Hematopoietic multipotent progenitor cell treated with erythropoietin and hydrocortisone succinate and interleukin-3 and kit ligand, for 15 days (in vitro differentiated cells): ENCODE results near the gene SNTB2.

Experiments
- DNase-seq: peaks from one replicate; pipeline ENCODE4 v3.0.0-alpha.2; 2015; ENCODE audit warnings: low spot score

The SNTB2 gene

DNA sequence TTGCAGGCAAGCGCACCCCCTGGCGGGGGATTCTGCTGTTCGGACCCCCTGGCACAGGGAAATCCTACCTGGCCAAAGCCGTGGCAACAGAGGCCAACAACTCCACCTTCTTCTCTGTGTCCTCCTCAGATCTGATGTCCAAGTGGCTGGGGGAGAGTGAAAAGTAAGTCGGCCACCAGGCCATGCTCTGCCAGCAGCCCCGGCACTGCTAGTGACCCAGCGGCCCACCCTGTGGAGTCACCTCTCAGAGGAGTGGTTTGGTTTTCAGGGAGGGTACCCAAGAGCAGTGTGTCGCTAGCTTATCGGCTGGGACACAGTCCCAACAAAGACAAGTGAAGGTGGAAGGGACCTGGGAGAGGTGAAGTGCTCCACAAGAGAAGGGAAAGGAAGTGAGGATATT lies 132.4 kb downstream of the SNTB2 start:
- DNase-seq: no peak

DNA sequence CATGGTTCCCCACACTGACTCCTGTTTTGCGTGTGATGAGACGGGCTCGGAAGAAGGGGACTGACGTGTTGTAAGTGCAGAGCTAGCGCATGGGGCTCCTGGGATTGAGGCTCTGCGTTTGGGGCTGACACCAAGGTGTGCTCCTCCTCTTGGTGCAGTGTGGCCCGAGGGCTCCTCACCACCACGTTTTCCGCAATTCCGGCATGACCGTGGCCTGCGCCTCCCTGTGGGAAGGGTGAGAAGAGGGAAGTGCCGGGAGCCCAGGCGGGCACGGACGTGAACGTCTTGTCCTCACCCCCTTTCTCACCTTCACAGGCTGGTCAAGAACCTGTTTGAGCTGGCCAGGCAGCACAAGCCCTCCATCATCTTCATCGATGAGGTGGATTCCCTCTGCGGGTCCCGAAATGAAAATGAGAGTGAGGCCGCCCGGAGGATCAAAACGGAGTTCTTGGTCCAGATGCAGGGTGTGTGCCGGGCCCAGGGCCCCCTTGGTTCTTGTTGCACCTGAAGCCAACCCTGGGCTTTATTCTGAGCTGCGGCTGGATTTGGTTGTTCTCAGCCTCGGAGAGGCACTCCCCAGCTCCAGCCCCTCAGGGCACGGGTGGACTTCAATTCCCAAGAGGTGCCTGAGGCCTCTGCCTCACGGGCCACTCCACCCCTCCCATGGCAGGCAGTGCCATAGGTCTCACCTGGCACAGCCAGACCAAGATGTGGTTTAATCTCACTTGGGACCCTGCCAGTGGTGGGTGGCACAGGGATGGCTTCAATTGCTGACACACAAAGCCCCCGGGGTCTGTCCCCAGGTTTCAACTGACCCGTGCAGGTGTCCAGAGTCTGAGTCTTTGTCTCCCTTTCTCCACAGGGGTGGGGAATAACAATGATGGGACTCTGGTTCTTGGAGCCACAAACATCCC lies 133.1 kb downstream of the SNTB2 start:
- DNase-seq: no peak

DNA sequence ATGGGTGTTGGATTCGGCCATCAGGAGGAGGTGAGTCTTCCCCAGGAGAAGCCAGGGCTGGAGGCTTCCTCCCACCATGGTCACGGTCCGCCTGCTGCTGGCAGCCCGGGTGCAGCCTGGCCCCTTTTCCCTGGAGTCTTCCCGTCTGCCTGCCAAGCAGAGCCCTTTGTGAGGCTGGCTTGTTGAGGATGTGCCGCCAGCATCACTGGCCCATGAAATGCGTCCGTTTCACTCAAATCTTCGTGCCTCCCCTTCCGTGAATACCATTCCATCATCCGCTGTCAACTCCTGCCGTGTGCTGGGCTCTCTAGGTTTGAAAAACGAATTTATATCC lies 133.7 kb downstream of the SNTB2 start:
- DNase-seq: no peak

DNA sequence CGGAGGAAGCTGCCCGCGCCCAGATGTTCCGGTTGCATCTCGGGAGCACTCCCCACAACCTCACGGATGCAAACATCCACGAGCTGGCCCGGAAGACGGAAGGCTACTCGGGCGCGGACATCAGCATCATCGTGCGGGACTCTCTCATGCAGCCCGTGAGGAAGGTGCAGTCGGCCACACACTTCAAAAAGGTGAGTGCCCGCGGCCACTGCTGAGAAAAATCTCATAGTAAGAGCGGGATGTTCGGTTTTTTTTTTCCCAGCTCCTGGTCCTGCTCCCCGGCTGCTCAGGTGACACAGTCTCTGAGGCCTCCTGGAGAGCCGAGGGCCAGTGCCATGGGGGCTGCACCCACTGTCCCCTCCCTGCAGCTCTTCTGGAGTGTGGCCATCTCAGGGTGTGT lies 134.1 kb downstream of the SNTB2 start:
- DNase-seq: no peak

DNA sequence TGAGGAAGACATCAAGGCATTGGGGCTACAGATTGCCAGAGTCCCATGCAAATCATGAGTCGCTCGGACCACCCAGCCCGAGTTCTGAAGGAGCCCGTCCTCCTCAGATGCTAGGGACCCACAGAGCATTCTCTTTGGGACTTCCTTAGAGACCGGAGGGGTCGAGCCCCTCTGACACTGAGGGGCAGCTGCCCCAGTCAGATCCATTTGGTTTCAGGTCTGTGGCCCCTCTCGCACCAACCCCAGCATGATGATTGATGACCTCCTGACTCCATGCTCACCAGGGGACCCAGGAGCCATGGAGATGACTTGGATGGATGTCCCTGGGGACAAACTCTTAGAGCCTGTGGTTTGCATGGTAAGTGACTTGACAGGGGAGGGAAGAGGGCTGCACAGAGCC lies 135.4 kb downstream of the SNTB2 start:
- no peak for DNase-seq

DNA sequence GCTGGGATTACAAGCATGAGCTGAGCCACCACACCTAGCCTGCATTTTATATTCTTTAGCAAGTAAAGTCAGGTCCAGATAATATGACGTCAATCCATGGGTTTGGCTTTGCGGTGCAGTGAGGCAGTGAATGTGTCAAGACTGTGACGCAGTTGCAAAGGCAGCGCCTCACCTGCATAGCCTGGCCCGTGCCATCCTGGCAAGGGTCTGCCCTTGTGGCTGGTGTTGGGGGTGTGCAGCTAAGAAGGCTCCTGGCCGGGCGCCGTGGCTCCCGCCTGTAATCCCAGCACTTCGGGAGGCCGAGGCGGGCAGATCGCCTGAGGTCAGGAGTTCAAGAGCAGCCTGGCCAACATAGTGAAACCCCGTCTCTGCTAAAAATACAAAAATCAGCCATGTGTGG lies 136.5 kb downstream of the SNTB2 start:
- DNase-seq: no peak

DNA sequence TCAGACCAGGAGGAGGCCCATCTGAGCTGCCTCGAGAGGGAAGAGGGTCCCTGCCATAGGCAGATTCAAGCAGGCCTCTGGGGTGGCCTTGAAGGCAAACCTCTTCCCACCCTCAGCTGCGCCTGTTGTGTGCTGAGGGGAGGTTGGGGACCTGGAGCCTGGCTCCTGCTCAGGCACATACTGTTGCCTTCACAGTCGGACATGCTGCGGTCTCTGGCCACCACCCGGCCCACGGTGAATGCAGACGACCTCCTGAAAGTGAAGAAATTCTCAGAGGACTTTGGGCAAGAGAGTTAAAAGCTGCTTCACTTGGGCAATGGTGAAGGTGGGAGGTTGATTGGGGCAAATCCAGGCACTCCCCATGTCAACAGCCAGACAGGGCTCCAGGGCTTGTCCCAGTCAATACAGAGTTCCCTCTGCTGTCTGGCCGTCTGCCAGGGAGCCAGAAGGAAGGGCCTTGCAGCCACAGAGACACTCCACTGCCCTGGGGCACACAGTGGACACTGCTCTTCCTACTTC lies 137.1 kb downstream of the SNTB2 start:
- no peak for DNase-seq

DNA sequence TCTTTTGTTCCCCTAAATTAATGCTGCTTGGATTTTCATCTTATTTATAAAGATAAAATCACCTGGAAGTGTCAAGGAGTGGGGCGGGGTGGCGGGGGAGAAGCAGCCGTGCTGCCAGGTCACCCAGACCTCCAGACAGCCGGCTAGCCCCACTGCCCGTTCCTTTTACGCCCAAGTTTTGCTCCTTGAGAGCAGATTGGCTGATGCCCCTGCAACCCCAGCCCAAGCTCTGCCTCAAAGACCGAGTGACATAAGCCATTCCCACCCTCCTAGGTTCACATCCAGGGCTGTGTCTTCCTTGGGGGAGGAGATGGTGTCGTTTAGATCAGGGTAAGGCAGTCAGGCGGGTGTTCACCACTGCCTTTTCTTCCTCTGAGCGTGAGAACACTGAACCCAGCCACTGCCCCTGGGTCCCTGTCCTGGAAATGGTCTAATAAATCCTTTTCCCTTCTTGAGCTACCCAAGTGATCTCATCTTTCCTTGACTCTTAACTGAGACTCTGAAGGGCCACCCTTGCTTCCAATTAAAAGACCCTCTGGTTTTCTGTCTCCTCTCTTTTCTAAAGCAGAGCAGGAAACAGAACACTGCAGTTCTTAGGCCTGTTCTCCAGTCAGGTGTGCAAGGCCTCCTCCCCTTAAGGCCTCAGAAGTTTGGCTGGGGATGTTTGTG lies 137.8 kb downstream of the SNTB2 start:
- no peak for DNase-seq

DNA sequence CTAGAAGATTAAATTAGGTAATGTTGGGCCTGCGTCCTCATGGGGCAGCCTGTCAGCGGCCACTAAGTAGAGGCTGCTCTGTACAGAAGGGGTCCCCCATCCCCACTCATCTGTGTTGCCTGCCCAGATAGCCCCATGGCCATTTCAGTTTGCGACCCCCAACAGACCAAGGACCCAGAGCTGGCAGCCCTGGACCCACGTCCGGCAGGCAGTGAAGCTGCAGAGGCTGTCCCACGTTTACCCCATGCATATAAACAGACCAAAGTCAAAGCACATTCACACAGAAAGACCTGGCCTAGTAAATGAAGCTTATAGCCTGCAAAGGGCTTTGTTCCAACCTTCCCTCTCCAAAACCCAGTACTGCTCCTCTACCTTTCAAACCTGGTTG lies 138.8 kb downstream of the SNTB2 start:
- no peak for DNase-seq

DNA sequence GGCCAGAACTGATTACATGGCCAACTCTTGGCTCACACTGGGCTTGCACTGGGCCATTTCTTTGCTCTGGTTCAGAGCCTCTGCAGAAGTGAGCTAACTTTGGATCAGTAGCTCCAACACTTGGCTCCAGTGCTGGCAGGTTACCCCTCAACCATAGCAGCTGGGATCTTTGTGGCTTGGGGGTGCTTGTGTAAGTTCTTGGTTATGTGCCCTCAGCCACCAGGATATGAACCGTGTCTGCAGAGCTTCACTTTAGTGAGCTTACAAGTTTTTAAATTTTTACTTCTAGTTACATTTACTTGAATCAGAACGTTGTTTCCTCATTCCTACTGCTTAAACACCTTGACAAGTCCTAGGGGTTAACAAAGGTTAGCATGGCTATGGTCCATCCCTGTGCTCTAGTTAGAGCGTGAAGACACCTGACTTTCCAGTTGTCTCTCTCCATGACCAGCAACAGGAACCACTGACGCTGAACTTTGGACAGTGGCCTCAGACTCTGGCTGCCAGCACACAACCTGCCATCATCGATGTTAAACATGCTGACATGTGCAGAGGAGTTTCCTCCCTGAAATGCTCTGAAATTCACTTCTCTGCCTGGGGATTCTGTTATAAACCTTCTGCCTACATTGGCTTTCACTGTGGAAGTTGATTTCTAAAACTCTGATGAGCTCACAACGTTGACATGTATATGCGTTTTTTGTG lies 139.4 kb downstream of the SNTB2 start:
- DNase-seq: no peak

DNA sequence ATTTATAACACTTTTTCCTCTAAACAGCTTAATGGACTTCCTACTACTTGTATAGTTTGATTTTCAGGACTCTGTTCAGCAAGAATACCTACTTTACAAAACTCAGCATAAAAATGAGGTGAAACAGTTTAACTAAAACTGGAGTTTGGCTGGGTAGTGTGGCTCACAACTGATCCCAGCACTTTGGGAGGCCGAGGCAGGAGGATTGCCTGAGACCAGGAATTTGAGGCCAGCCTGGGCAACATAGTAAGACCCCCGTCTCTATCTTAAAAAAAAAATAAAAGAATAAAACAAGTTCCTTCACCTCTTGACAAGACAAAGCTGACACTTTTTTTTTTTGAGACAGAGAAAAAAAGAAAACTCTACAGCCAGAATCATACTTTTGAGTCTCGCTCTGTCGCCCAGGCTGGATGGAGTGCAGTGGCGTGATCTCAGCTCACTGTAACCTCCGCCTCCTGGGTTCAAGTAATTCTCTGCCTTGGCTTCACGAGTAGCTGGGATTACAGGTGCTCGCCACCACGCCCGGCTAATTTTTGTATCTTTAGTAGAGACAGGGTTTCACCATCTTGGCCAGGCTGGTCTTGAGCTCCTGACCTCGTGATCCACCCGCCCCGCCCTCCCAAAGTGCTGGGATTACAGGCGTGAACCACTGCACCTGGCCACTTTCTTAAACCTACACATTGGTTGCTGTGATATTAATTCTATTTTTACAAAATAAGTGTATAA lies 140.8 kb downstream of the SNTB2 start:
- no peak for DNase-seq

DNA sequence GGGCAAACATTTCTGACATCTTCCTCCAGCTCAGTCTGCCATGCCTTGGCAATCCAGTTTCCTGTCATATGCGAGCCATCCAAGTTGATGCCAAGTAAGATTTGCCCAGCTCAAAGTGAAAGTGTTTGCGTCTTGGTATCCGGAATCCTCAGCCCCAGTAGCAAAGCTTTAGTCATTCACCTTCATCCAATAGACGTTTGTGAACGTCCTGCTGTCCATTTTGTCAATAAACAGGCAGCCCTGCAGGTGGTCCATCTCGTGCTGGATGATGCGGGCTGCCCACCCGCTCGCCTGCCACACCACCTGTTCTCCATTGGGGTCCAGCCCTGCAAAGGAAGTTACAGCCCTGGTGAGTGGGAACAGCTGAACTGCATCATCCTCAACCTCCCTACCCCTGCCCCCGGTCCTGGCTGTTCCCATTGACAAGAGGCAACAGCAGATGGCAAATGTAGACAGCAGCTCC lies 141.9 kb downstream of the SNTB2 start:
- no peak for DNase-seq

DNA sequence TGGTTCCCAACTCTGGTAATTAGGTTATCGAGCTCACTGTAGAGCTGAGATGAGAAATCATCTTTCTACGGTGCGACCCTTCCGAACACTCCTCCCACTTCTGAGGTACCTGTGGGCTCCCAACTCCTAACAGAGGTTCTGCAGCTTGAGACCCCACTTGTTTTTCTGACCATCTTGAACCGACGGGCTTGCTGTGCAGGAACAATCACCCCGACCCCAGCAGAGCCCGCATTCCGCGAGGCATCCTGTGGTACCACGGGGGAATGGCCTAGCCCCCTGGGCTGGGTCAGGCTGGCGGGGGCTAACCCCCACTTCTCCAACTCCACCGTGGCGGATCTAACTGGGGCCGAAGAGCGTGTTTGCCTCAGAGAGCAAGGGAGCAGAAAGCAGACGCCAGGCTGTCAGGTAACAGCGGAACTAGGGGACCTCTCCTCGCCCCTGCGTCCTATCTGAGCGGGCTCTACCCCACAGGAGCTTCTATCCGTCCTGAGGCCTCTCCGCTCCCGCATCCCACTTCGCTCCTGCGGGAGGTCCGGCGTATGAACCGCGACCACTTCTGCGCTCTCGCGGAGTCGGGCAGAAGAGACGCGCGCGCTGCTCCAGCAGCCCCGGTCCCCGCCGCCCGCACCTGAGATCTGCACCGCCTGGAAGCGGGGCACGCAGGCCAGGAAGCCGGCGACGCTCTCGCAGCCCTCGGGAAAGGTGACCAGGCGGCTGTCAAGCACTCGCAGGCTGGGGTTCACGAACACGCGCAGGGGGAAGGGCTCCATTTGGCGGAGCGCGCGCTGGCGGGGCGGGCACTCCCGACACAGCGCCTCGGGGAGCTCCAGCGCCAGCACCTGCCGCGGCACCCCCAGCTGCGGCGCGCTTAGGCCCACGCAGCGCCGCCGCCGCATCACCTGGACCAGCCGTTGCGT lies 142.7 kb downstream of the SNTB2 start:
- DNase-seq: no peak

DNA sequence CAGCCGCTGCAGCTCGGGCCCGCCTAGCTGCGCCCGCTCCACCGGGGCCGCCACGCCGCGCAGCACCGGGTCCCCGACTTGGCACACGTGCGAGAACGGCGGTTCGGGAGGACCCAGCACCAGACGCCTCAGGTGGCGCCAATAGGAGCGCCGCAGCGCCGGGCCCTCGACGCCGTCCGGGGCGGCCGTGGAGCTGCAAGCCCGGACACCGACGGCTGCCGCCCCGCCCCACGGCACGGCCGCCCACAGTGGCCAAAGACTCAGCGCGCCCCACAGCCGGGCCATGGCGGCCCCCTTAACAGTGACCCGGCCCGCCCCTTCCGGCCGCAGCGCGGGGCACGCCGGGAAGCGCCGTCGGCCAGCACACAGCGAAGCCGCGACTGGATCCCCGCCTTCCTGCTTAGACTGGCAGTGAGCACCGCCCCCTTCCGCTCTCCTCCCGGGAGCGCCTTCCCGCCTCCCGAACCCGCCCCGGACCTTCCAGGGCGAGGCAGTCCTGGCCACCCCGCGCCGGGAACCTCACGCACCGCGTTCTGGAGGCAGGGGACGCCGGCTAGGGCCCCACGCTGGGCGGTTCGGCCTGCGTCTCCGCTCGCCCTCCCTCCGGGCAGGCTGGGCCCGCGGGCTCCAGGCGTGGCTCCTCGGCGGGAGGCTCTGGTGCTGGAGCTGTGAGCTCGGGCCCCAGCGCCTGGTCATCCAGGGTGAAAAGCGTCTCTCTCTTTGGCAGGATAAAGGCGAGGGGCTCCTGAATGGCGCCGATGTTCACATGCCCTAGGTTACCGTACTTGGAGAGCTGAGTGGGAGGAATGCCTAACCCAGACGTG lies 143.5 kb downstream of the SNTB2 start, which contains the start of gene PDF:
PDF (minus strand) TSS at position 303 of the 824 bp plus-strand sequence; CDS start at position 285, 18 bp downstream.
- DNase-seq: peak; percentile 87

DNA sequence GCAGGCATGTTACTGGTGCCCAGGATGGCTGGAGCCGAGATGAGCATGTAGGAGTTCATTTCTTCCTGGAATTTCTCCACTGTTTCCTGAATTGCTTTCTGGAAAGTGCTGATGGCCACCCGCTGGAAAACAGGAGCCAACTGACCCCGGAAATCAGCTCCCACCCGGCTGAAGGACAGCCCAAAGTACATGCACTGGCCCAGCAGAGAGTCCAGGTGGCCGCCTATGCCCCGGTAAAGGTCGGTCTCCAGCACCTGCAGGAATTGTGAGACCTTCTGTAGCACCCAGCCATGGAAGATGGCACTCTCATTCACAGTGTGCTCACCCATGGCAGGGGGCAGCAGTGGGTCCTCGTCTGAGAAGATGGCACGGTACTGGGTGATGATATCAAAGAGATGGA lies 147.7 kb downstream of the SNTB2 start:
- no peak for DNase-seq

DNA sequence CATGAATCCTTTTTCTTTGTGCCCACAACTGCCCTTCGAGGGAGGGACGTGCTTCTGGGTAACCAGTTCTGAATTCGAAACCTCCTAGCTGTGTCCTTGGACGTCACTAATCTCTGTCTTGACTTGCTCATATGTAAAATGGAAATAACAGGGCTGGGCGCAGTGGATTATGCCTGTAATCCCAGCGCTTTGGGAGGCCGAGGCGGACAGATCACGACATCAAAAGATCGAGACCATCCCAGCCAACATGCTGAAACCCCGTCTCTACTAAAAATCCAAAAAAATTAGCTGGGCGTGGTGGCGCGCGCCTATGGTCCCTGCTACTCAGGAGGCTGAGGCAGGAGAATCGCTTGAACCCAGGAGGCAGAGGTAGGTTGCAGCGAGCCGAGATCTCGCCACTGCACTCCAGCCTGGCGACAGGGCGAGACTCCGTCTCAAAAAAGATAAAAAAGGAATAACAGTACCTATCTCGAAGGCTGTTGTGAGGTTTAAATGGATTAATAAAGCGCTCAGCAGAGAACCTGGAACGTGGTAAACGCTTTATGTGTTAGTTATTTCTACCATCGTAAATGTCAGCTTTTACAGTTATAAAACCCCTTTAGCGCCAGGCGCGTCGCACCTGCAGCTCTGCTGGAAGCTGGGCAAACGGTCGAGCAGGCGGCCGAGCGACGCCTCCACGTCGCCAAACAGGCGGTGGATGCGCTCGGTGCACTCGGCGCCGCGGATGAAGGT lies 151.8 kb downstream of the SNTB2 start:
- DNase-seq: no peak

DNA sequence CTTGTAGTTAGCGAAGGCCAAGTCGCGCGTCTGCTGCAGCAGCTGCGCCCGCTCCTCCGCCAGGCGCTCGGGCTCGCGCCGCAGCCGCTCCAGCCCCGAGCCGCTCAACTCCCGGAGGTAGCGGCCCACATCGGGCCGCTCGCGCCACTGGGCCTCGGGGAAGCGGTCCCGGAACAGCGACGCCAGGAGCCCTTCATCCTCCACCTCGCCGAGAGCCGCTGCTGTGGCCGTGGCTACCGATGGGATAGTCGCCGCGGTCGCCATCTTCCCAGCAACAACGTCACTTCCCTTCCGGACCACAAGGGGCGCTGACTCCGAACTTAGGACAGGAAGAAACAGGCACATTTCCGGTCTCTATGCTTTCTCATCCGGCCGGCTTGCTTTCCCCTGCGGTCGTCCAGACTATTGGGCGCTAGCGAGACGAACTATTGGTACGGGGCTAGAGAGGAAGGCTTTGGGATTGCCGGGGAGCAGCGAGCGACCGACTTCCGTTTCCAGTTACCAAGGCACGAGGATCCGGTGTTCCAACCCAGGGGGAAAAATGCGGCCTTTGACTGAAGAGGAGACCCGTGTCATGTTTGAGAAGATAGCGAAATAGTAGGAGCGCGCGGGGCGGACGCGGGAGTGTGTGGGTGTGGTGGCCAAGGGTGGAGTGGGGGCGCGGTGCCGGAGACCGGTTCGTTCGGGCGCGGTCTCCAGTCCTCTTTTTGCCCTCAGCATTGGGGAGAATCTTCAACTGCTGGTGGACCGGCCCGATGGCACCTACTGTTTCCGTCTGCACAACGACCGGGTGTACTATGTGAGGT lies 152.5 kb downstream of the SNTB2 start, which contains the start of the genes COG8 and NIP7:
COG8 (minus strand) TSS at position 276 of the 806 bp plus-strand sequence; CDS start at position 264, 12 bp downstream.
NIP7 (plus strand) TSS at position 484 of the 806 bp plus-strand sequence; CDS start at position 542, 58 bp downstream.
- DNase-seq: peak; percentile 96

DNA sequence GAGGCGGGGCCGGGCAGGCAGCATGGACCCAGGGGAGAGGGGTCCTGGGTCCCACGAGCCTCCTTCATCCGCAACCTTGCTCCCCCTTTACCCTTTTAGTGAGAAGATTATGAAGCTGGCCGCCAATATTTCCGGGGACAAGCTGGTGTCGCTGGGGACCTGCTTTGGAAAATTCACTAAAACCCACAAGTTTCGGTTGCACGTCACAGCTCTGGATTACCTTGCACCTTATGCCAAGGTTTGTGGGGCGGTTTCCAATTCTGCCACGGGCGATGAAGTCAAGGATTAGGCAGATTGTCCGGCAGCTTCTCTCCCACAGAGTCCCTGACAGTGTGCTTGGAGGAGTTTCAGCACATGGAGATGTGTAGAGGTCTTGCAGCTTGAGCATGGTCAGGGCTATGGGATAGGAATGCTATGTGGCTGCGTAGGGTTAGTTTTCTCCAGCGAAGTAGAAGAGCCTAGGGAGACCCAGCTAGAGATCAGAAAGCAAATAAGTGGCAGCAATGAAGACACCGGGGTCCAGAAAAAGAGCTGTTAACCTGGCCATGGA lies 153.2 kb downstream of the SNTB2 start:
- DNase-seq: peak; percentile 20
